HG02884 (cell line): ENCODE data around the gene CWF19L1.

Experiments used
- ATAC-seq: cut with Tn5 transposase; IDR thresholded peaks from one replicate; pipeline ENCODE4 v1.9.1; 2021; ENCODE audit warnings: mild to moderate bottlenecking, moderate library complexity; ENCODE audit not compliant: unreplicated experiment

Gene CWF19L1

DNA sequence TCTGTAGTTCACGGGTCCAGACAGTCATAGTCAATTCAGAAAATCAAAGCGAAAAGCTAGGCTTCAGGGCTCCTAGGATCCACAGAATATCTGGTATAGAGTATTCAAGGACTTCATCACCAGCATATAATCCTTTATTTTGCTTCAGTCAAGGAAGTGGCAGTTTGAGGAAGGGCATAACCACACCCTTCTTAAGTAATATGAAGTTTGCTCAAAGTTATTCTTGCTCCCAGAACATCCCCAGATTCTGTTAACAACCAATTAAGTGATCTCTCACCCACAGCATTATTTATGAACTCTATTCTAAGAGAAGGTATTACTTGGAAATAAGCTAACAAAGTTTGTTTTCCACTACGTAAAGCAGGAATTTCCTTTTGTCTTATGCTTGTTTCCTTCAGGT, 13.2 kb downstream of the CWF19L1 start:
- no peak for ATAC-seq

GRCh38 chr10:100253041-100253440, 14.4 kb downstream of the CWF19L1 start:
- no peak for ATAC-seq

- no peak for ATAC-seq
Observed at GRCh38 chr10:100248820-100249219, 18.6 kb downstream of the CWF19L1 start.

DNA sequence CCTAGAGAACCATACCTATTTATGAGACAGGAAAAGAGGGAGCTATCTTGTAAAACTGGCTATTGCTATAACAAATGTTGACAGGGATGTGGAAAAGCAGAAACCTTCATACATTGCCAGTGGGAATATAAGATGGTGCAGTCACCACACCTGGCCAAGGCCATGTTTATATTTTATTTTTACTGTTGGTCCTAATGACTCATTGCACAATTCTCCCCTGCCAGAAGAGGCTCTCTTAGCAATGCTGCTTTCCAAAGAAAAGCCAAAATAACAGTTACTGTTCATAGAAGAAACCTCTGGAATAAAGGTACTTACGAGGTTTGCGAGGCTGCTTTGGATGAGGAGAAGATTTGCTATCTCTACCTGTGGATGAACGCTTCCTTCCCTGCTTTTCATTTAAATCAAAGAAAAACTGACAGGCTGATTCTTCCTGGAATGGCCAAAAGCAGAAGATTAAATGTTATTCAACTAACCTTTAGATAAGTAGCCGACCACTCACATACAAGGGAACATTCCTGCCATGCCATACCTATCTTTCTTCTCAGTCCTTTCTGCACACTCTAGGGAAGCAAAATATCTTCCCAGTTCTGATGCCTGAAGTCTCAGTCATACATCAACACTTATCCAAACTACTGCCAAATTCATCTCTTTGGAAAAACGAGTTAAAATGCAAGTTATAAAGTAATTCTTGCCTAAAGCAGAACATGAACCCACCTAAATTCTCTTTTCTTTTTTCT, 21.8 kb downstream of the CWF19L1 start:
- no peak for ATAC-seq

- ATAC-seq = no peak
Observed at GRCh38 chr10:100239851-100240250, 27.6 kb downstream of the CWF19L1 start.

- peak; percentile 57 for ATAC-seq
Observed at GRCh38 chr10:100238429-100238828, 29.0 kb downstream of the CWF19L1 start.

DNA sequence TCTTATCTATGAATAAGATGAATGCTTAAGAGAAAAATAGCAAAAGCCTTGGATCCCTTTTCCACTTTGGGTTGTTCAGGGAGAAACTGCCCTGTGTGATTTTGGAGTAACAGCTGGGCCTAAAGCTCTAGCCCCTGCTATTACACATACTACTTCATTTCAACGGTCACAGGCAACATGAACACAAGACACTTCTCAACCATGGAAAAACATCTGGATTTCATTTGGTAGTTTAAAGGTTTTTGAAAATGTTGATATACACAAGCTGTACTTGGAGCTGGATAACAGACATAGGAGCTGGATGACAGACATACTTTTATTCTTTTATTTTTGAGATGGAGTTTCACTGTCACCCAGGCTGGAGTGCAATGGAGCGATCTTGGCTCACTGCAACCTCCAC, 35.3 kb downstream of the CWF19L1 start:
- ATAC-seq = no peak

- no peak for ATAC-seq
Observed at GRCh38 chr10:100229819-100230422, 37.5 kb downstream of the CWF19L1 start.

GRCh38 chr10:100223879-100224278, 43.6 kb downstream of the CWF19L1 start:
- no peak for ATAC-seq

DNA sequence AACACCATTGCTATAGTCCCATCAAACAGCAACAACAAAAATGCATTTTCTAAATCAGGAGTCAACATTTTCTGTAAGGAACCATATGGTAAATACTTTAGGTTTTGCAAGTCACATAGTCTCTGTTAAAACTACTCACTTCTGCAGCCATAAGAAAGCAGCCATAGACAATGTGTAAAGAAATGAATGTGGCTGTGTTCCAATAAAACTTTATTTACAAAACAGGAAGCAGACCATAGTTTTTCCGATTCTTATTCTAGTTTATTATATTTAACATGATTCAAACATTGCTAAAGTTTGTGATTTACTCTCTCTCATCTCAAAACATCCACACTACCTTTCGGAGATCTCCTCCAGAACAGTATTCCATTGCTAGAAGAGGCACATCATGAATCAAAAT, 44.9 kb downstream of the CWF19L1 start:
- no peak for ATAC-seq

- ATAC-seq = no peak
Observed at GRCh38 chr10:100216006-100216405, 51.4 kb downstream of the CWF19L1 start.

DNA sequence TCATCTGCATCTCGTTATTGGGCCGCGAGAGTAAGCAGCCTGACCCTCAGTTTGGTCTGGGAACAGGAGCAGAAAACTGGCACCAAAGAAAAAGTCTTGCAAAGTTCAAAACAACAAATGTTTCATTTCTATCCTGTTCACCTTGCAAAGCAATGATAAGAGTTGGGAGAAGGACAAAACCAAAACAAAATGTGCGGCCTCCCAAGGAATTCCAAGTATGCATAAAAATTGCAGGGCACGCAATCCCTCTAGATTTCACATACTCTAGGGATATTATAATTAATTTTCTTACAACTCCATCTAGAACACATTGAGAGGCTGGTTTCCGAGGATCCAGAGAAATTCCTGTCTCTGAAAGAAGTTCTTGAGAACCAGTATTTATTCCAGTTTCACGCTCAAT, 58.1 kb downstream of the CWF19L1 start:
- no peak for ATAC-seq

DNA sequence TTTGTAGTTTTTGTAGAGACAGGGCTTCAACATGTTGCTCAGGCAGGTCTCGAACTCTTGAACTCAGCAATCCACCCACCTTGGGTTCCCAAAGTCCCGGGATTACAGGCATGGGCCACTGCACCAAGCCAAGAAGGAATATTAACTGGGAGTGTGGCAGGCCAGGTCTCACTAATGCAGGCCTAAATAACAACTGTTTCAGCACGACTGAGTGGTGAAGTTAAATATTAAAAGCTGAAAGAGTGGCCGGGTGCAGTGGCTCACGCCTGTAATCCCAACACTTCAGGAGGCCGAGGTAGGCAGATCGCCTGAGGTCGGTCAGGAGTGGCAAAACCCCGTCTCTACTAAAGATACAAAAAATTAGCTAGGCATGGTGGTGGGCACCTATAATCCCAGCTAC, 59.2 kb downstream of the CWF19L1 start:
- ATAC-seq = no peak

- ATAC-seq = no peak
Observed at GRCh38 chr10:100204370-100204769, 63.1 kb downstream of the CWF19L1 start.

- no peak for ATAC-seq
Observed at GRCh38 chr10:100201549-100201948, 65.9 kb downstream of the CWF19L1 start.

- ATAC-seq = no peak
Observed at GRCh38 chr10:100194711-100195110, 72.7 kb downstream of the CWF19L1 start.

GRCh38 chr10:100192350-100192749, 75.1 kb downstream of the CWF19L1 start:
- ATAC-seq = no peak

DNA sequence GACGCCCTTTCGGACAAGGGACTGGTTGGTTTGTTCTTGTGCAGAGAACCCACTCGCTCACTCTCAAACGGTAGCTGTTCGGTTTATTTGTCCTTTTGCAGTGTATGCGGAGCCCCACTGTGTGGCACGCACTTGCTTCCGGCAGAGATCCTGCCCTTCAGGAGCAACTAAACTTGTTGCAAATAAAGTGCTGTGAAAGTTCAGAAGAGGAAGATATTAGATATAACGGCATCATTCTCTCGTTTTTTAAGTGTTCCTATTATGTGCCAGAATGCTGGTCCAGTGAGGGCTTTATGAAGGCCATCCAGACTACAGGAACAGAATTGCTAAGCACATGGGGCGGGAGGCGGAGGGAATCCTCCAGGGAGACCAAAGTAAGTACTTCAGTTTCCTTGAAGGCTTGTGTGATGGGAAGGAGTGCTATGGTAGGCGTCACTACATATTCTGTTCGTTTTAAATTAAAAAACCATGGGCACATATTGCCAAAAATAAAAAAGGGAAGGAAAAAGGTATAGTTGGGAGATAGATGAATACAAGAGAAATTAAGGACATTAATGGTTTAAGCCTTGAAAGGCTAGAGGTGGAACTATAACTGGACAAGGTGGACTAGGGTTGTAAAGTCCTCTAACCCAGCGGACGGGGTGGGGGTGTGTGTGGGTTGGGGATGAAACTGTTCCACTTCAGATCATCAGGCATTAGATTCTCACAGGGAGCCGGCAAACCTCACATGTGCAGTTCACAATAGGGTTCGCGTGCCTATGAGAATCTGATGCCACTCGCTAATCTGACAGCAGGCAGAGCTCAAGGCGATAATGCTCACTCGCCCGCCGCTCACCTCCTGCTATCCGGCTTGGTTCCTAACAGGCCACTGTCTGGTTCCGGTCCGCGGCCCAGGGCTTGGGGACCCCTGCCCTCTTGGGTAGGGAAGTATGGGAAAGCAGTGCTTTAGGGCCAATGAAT, 80.9 kb downstream of the CWF19L1 start:
- ATAC-seq = peak; percentile 36

DNA sequence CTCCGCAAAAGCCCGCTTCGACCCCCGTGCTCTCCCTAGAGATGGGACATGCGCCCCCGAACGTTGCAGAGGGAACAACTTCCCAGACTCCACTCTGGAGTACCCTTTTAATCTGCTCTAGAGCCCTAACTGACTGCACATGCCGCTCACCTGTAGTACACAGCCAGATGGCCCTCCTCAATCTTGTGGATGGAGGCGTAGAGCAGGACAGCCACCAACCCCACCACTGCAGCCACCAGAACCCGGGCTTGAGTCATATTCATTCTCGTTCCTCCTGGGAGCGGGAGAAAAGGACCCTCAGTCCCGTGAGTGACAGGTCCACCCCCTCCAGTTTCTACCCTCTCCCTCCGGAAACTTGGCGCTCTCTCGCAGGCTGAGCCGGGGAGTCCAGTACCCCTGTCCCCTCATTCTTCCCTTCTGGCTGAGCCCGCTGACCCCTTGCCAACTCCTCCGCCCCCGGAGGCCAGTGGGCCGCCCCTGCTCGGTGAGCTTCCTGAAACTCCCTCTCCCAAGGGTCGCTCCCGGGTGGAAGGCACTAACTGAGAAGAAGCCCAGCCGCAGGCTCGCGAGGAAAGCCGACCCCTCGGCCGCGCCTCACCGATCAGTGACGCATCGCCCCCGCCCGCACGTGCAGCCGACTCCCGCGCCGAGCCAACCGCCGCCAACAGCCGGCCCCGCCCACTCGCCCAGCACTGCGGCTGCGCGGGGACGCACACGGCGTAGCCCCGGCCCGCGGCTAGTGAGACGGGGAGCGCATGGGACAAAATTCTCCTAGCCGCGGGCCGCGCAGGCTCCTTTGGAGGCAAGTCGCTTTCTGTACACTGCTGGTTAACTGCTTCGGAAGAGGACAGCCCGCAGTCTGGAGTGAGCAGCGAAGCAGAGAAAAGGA, 81.8 kb downstream of the CWF19L1 start, which contains the start of gene ERLIN1:
ERLIN1 (minus strand) TSS at position 666 of the 889 bp plus-strand sequence; CDS start at position 263, 403 bp downstream.
- peak; percentile 73 for ATAC-seq

DNA sequence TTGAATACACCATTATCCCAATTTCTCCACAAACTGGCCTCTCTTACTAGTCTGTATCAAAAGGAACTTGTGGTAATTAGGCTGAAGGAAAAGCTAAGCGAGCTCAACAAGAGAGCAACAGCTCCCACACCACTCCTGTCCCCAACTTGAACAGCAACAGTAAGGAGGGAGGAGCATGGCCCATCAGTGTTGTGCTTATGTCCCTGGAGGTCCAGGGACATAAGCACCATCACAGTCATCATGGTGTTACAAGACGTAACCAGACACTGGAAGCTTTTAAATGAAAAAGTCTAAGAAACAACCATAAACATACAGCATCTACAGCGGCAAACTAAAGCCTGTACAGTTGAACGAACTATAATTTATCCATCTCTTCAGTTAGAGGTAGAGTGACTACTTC, 82.6 kb downstream of the CWF19L1 start:
- ATAC-seq = no peak
